HG03095 (cell line): ENCODE results near the gene LSM6.

Experiments
- ATAC-seq: cut with Tn5 transposase; IDR thresholded peaks from one replicate; pipeline ENCODE4 v1.9.1; 2021; ENCODE audit warnings: moderate library complexity; ENCODE audit not compliant: unreplicated experiment

LSM6 gene

GRCh38 chr4:146175541-146176453, at the start of gene LSM6:
Gene LSM6 (plus strand): TSS chr4:146175718. CDS start chr4:146182922, 7,204 bp downstream.
- peak; percentile 92 for ATAC-seq

- peak; percentile 100 for ATAC-seq
These were observed 43.1 kb upstream of the LSM6 start for GRCh38 chr4:146132445-146132844.

- no peak for ATAC-seq
These were observed 40.6 kb upstream of the LSM6 start for GRCh38 chr4:146134761-146135445.

- ATAC-seq, result no peak
These were observed 39.6 kb upstream of the LSM6 start for GRCh38 chr4:146135941-146136340.

- no peak for ATAC-seq
These were observed 32.8 kb upstream of the LSM6 start for GRCh38 chr4:146142768-146143167.

- ATAC-seq, result no peak
These were observed 31.6 kb upstream of the LSM6 start for GRCh38 chr4:146143888-146144287.

GRCh38 chr4:146146918-146147317, 28.6 kb upstream of the LSM6 start:
- no peak for ATAC-seq

GRCh38 chr4:146148021-146148420, 27.5 kb upstream of the LSM6 start:
- ATAC-seq, result no peak

- ATAC-seq, result no peak
These were observed 21.5 kb upstream of the LSM6 start for GRCh38 chr4:146154057-146154456.

- ATAC-seq, result peak; percentile 40
These were observed 20.3 kb upstream of the LSM6 start for GRCh38 chr4:146155152-146155724.

GRCh38 chr4:146158036-146158745, 17.3 kb upstream of the LSM6 start:
- no peak for ATAC-seq

- ATAC-seq, result peak; percentile 80
These were observed 16.0 kb upstream of the LSM6 start for GRCh38 chr4:146159384-146160058.

GRCh38 chr4:146161243-146161642, 14.3 kb upstream of the LSM6 start:
- no peak for ATAC-seq

GRCh38 chr4:146165221-146165620, 10.3 kb upstream of the LSM6 start:
- no peak for ATAC-seq

GRCh38 chr4:146165840-146166239, 9.7 kb upstream of the LSM6 start:
- ATAC-seq, result no peak

- ATAC-seq, result no peak
These were observed 5.4 kb upstream of the LSM6 start for GRCh38 chr4:146170149-146170548.

- no peak for ATAC-seq
These were observed 1.4 kb downstream of the LSM6 start for GRCh38 chr4:146176891-146177290.

GRCh38 chr4:146178126-146178525, 2.6 kb downstream of the LSM6 start:
- ATAC-seq, result no peak

GRCh38 chr4:146179784-146180370, 4.4 kb downstream of the LSM6 start:
- no peak for ATAC-seq

- ATAC-seq, result no peak
These were observed 6.9 kb downstream of the LSM6 start for GRCh38 chr4:146182443-146182842.
